GM19397 (cell line): ENCODE data around the gene SERPINE2.

Experiments
- ATAC-seq: cut with Tn5 transposase; IDR thresholded peaks from one replicate; pipeline ENCODE4 v1.9.1; 2021; ENCODE audit warnings: mild to moderate bottlenecking, moderate library complexity; ENCODE audit not compliant: unreplicated experiment

Gene SERPINE2

GRCh38 chr2:224055101-224055500 is 16.0 kb upstream of the SERPINE2 start:
- no peak for ATAC-seq

- ATAC-seq, result no peak
Observed at GRCh38 chr2:224046752-224047151, 7.7 kb upstream of the SERPINE2 start.

- ATAC-seq, result no peak
Observed at GRCh38 chr2:224042191-224042696, 3.2 kb upstream of the SERPINE2 start.

GRCh38 chr2:224041554-224041953 is 2.5 kb upstream of the SERPINE2 start:
- no peak for ATAC-seq

- no peak for ATAC-seq
Observed at GRCh38 chr2:224040753-224041152, 1.7 kb upstream of the SERPINE2 start.

- ATAC-seq, result peak; percentile 4
Observed at GRCh38 chr2:224039770-224040440, 819 bp upstream of the SERPINE2 start.

GRCh38 chr2:224038830-224039079 is 331 bp downstream of the SERPINE2 start:
- ATAC-seq, result peak; percentile 33

GRCh38 chr2:224038049-224038829 is 847 bp downstream of the SERPINE2 start:
- ATAC-seq, result peak; percentile 55

GRCh38 chr2:224036731-224037361 is 2.2 kb downstream of the SERPINE2 start:
- no peak for ATAC-seq

GRCh38 chr2:224034017-224034416 is 5.1 kb downstream of the SERPINE2 start:
- ATAC-seq, result no peak

- ATAC-seq, result no peak
Observed at GRCh38 chr2:224033601-224034000, 5.5 kb downstream of the SERPINE2 start.

- no peak for ATAC-seq
Observed at GRCh38 chr2:224032283-224032682, 6.8 kb downstream of the SERPINE2 start.

- ATAC-seq, result no peak
Observed at GRCh38 chr2:224031358-224031970, 7.6 kb downstream of the SERPINE2 start.

- no peak for ATAC-seq
Observed at GRCh38 chr2:224030786-224031185, 8.3 kb downstream of the SERPINE2 start.

- no peak for ATAC-seq
Observed at GRCh38 chr2:224029876-224030275, 9.2 kb downstream of the SERPINE2 start.

GRCh38 chr2:224027931-224028330 is 11.2 kb downstream of the SERPINE2 start:
- ATAC-seq, result no peak

GRCh38 chr2:224027070-224027469 is 12.0 kb downstream of the SERPINE2 start:
- no peak for ATAC-seq

- peak; percentile 89 for ATAC-seq
Observed at GRCh38 chr2:224025874-224026273, 13.2 kb downstream of the SERPINE2 start.

- ATAC-seq, result no peak
Observed at GRCh38 chr2:224024270-224024669, 14.8 kb downstream of the SERPINE2 start.

GRCh38 chr2:224023188-224023587 is 15.9 kb downstream of the SERPINE2 start:
- ATAC-seq, result no peak

- ATAC-seq, result no peak
Observed at GRCh38 chr2:224022486-224022885, 16.6 kb downstream of the SERPINE2 start.

- ATAC-seq, result no peak
Observed at GRCh38 chr2:224020523-224020922, 18.6 kb downstream of the SERPINE2 start.
